Testis (tissue), 2 donors: Measurements from ENCODE around the gene RAD52.

ENCODE experiments used
- POLR2A ChIP-seq: fragments of 450-650 bp; IDR thresholded peaks from one replicate; pipeline ENCODE4 v1.6.1; 2017; ENCODE audit warnings: antibody characterized with exemption, mild to moderate bottlenecking, moderate library complexity
- TF ChIP-seq, protein P1 (sequence below), 3 experiments: fragments of 450-650 bp in 2 of 3; fragments of 200-600 bp in 1 of 3; sonication (generic) in 1 of 3; IDR thresholded peaks; one replicate each; pipeline ENCODE4 v1.5.1; 2016 to 2019; ENCODE audit warnings: antibody characterized with exemption in 3 of 3, mild to moderate bottlenecking in 2 of 3, moderate library complexity in 1 of 3

DNA sequence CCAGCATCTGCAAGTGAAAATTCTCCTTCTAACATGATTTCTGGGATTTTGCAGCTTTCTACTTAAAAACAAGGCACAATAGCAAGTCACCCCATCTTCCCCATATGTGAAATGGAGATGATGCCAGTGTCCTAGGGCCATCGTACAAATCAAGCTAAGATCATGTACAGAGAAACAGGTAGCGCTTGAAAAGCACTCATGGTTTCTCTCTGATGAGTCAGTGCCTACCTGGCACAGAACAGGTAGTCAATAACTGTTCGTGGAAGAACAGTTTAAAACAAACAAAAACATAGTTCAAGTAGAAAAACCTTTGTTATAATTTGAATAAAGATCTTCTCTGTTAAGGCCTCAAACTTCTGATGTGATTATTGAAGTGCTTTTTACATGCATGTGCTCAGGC, 46.9 kb downstream of the RAD52 start:
- TF ChIP-seq, protein P1, sequence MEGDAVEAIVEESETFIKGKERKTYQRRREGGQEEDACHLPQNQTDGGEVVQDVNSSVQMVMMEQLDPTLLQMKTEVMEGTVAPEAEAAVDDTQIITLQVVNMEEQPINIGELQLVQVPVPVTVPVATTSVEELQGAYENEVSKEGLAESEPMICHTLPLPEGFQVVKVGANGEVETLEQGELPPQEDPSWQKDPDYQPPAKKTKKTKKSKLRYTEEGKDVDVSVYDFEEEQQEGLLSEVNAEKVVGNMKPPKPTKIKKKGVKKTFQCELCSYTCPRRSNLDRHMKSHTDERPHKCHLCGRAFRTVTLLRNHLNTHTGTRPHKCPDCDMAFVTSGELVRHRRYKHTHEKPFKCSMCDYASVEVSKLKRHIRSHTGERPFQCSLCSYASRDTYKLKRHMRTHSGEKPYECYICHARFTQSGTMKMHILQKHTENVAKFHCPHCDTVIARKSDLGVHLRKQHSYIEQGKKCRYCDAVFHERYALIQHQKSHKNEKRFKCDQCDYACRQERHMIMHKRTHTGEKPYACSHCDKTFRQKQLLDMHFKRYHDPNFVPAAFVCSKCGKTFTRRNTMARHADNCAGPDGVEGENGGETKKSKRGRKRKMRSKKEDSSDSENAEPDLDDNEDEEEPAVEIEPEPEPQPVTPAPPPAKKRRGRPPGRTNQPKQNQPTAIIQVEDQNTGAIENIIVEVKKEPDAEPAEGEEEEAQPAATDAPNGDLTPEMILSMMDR (IDR thresholded peaks at IDR 0.05) = no peak
- TF ChIP-seq POLR2A = no peak
